Measurements from ENCODE around the gene TSNAXIP1. TPM values are rescaled to one million over a fixed set of nuclear protein-coding genes. Genes with fewer than 3 reads are reported as not detected.

Gene TSNAXIP1
- total RNA-seq, 1 experiment from 2014 or later = 1.9 TPM

- Histone ChIP-seq H3K36me3 (ENCODE audit: low read depth) (no peaks in the 10 kb centered on the region; the same call in 1 of the 2 replicates), H3K27ac (peak within 1 kb of the TSS; percentile 70), H3F3A (ENCODE audit: insufficient read depth, low read depth) (peaks cover 23% of the 10 kb centered on the region; the same call in 1 of the 2 replicates), H4K20me1 (ENCODE audit: insufficient read depth) (peaks cover 45% of the 10 kb centered on the region), H3K9me3 (ENCODE audit: insufficient read depth, low read depth) (no peaks in the 10 kb centered on the region), H3K27me3 (ENCODE audit: insufficient read depth, low read depth) (no peaks in the 10 kb centered on the region), H3K79me2 (ENCODE audit: low read depth) (peaks cover 87% of the 10 kb centered on the region), H3K9me2 (ENCODE audit: insufficient read depth) (no peaks in the 10 kb centered on the region), H3K4me1 (replicated peaks; ENCODE audit: insufficient read depth) (peaks cover 43% of the 10 kb centered on the region), H3K4me2 (peak within 1 kb of the TSS; percentile 93), H3K4me3 (peak within 1 kb of the TSS; percentile 100), H2AFZ (peak within 1 kb of the TSS; percentile 79)
- ChIA-PET CTCF (interaction anchor here (0.7 kb wide), 1 partner anchor 184 kb away, joined by 4 read pairs; no protein-coding TSS in a partner anchor), POLR2A (ENCODE audit: unreplicated experiment) (no interaction called here)
- TF ChIP-seq EZH2 (IDR thresholded peaks at IDR 0.05; ENCODE audit: low read depth) = no peak
- intact Hi-C loops (cut with micrococcal nuclease; ENCODE audit: unreplicated experiment) = loop anchor here (2.0 to 5.0 kb wide), 2 partner anchors 14 to 40 kb away; partner anchors contain the start of genes RANBP10 and TSNAXIP1
- no TSS peak for BruUV-seq (replicated peaks)
- peak; percentile 64 to 79 for DNase-seq
Observed at GRCh38 chr16:67847064-67847861, 40.6 kb downstream of the TSNAXIP1 start, which contains the start of gene CENPT. Gene CENPT, minus strand, starts transcription at chr16:67847693. Its CDS starts 13,834 bp downstream, at chr16:67833859.

- CTCF ChIA-PET = interaction anchor here (0.7 kb wide), 1 partner anchor 185 kb away, joined by 4 read pairs; no protein-coding TSS in a partner anchor
- POLR2A ChIA-PET (ENCODE audit: unreplicated experiment) = no interaction called here
- no TSS peak for BruUV-seq (replicated peaks)
- intact Hi-C loops (cut with micrococcal nuclease; ENCODE audit: unreplicated experiment) = loop anchor here (5.0 kb wide), 1 partner anchor 41 kb away; the partner anchor contains the start of genes RANBP10 and TSNAXIP1
- Histone ChIP-seq H3K4me2 (peak overlapping the region; percentile 93), H3K9me3 (ENCODE audit: insufficient read depth, low read depth) (no peaks in the 10 kb centered on the region), H3K27ac (peak overlapping the region; percentile 70; the same call in 1 of the 2 replicates), H3K79me2 (ENCODE audit: low read depth) (peaks cover 88% of the 10 kb centered on the region), H3K4me3 (peak overlapping the region; percentile 100), H3K4me1 (replicated peaks; ENCODE audit: insufficient read depth) (peaks cover 37% of the 10 kb centered on the region), H3K9me2 (ENCODE audit: insufficient read depth) (no peaks in the 10 kb centered on the region), H2AFZ (no peak overlapping the region), H3K27me3 (ENCODE audit: insufficient read depth, low read depth) (no peaks in the 10 kb centered on the region), H3F3A (ENCODE audit: insufficient read depth, low read depth) (peaks cover 23% of the 10 kb centered on the region; the same call in 1 of the 2 replicates), H4K20me1 (ENCODE audit: insufficient read depth) (peaks cover 53% of the 10 kb centered on the region), H3K36me3 (ENCODE audit: low read depth) (no peaks in the 10 kb centered on the region; the same call in 1 of the 2 replicates)
- TF ChIP-seq EZH2 (IDR thresholded peaks at IDR 0.05; ENCODE audit: low read depth) = no peak
- TF ChIP-seq CTCF (conservative IDR thresholded peaks at IDR 0.05) = no peak
- no peak for DNase-seq
Observed at GRCh38 chr16:67848118-67848517, 41.4 kb downstream of the TSNAXIP1 start.

- Histone ChIP-seq H3K27me3 (ENCODE audit: insufficient read depth, low read depth) (no peaks in the 10 kb centered on the region), H3K9me2 (ENCODE audit: insufficient read depth) (no peaks in the 10 kb centered on the region), H2AFZ (no peak overlapping the region), H3K4me3 (no peak overlapping the region), H3K9me3 (ENCODE audit: insufficient read depth, low read depth) (no peaks in the 10 kb centered on the region), H3K36me3 (ENCODE audit: low read depth) (no peaks in the 10 kb centered on the region; the same call in 1 of the 2 replicates), H3K79me2 (ENCODE audit: low read depth) (peaks cover 92% of the 10 kb centered on the region), H3F3A (ENCODE audit: insufficient read depth, low read depth) (peaks cover 39% of the 10 kb centered on the region), H4K20me1 (ENCODE audit: insufficient read depth) (peaks cover 93% of the 10 kb centered on the region), H3K27ac (no peak overlapping the region), H3K4me1 (replicated peaks; ENCODE audit: insufficient read depth) (peaks cover 30% of the 10 kb centered on the region), H3K4me2 (no peak overlapping the region)
- TF ChIP-seq EZH2 (IDR thresholded peaks at IDR 0.05; ENCODE audit: low read depth) (no peak), CTCF (conservative IDR thresholded peaks at IDR 0.05) (no peak)
- ChIA-PET POLR2A (ENCODE audit: unreplicated experiment) (no interaction called here), CTCF (no interaction called here)
- DNase-seq = no peak
- intact Hi-C loops (cut with micrococcal nuclease; ENCODE audit: unreplicated experiment) = no loop called here
- BruUV-seq (replicated peaks) = no TSS peak
Observed at GRCh38 chr16:67853670-67854069, 47.0 kb downstream of the TSNAXIP1 start.
